CD4-positive, alpha-beta T cell (primary cell): ENCODE measurements around the gene ZNF492. TPM values are rescaled to one million over a fixed set of nuclear protein-coding genes. Genes with fewer than 3 reads are reported as not detected.
"Not testable (repeated sequence)": the region's sequence is repeated elsewhere in the genome, so short reads cannot be mapped to it uniquely, and the experiment has no call there.

Experiments used
- ATAC-seq: fragments of 200-7000 bp; cut with Tn5 transposase; one replicate; pipeline ENCODE4 v1.10.0; 2022; ENCODE audit warnings: mild to moderate bottlenecking; ENCODE audit not compliant: poor library complexity
- CTCF ChIA-PET: fragments of 350-600 bp; sonication (Branson Sonifier 250); formaldehyde crosslinking; loops from one replicate; lab custom pipeline; 2021; ENCODE audit warnings: antibody characterized with exemption, inconsistent platforms; lab: Charles Lee
- POLR2A ChIA-PET: fragments of 350-600 bp; sonication (Branson Sonifier 250); formaldehyde crosslinking; loops from one replicate; lab custom pipeline; 2021; ENCODE audit warnings: antibody characterized with exemption, inconsistent platforms; lab: Charles Lee
- DNase-seq, 14 experiments: peaks; one replicate each; pipeline ENCODE4 v3.0.0-alpha.2; 2013 to 2020; ENCODE audit warnings: mixed read lengths in 2 of 14
- H3K27ac ChIP-seq, 2 donors: one replicate each; pipeline versions ENCODE4 v1.5.1 to v1.7.0; 2013; ENCODE audit warnings: low read length in 2 of 2, low read depth in 1 of 2, mild to moderate bottlenecking in 1 of 2
- H3K27me3 ChIP-seq, 2 experiments: 1 replicate in 1 of 2; 2 replicates in 1 of 2; pipeline versions ENCODE4 v1.6.1 to v1.7.0; 2013; ENCODE audit warnings: low read length in 2 of 2, control low read depth in 1 of 2, mild to moderate bottlenecking in 1 of 2, moderate library complexity in 1 of 2; ENCODE audit not compliant: insufficient read depth in 2 of 2, control insufficient read depth in 1 of 2
- H3K36me3 ChIP-seq: one replicate; pipeline ENCODE4 v1.6.1; 2013; ENCODE audit warnings: low read length, control low read depth; ENCODE audit not compliant: insufficient read depth
- H3K4me1 ChIP-seq: one replicate; pipeline ENCODE4 v1.6.1; 2013; ENCODE audit warnings: low read length, control low read depth; ENCODE audit not compliant: insufficient read depth
- H3K4me3 ChIP-seq: one replicate; pipeline ENCODE4 v1.5.1; 2013; ENCODE audit warnings: mild to moderate bottlenecking, low read length, moderate library complexity
- H3K9me3 ChIP-seq, 2 experiments: 1 replicate in 1 of 2; 2 replicates in 1 of 2; pipeline versions ENCODE4 v1.6.1 to v1.7.0; 2013; ENCODE audit warnings: low read length in 2 of 2, mild to moderate bottlenecking in 2 of 2, control low read depth in 1 of 2, moderate library complexity in 1 of 2; ENCODE audit not compliant: control insufficient read depth in 1 of 2, insufficient read depth in 1 of 2
- H3K27ac Mint-ChIP-seq: one replicate; pipeline ENCODE4 v1.8.0; 2020; ENCODE audit warnings: mixed read lengths
- H3K27me3 Mint-ChIP-seq: one replicate; pipeline ENCODE4 v1.8.0; 2021; ENCODE audit warnings: mixed read lengths
- H3K36me3 Mint-ChIP-seq: one replicate; pipeline ENCODE4 v1.8.0; 2021; ENCODE audit warnings: low read depth, mixed read lengths
- H3K4me1 Mint-ChIP-seq: one replicate; pipeline ENCODE4 v1.8.0; 2021; ENCODE audit warnings: low read depth, mixed read lengths
- H3K4me3 Mint-ChIP-seq: one replicate; pipeline ENCODE4 v1.8.0; 2020; ENCODE audit warnings: mild to moderate bottlenecking, mixed read lengths
- H3K9me3 Mint-ChIP-seq: one replicate; pipeline ENCODE4 v1.8.0; 2020; ENCODE audit warnings: mixed read lengths
- intact Hi-C, 2 experiments: fragments of 100-400 bp; cut with DNase I in 1 of 2; cut with micrococcal nuclease in 1 of 2; formaldehyde crosslinking; loops; one replicate each; pipeline versions ENCODE4 v1.15.1 to v1.9.0; 2023 to 2025; cut with DNase I, micrococcal nuclease
- total RNA-seq, 174 experiments: library from RNA in 2 of 174; stranded (reverse) in 2 of 174; gene quantifications; one replicate each; pipeline ENCODE4 v1.2.3 and lab custom pipeline; 2021 to 2026
- TF ChIP-seq, protein P1 (sequence below): fragments of 200-600 bp; IDR thresholded peaks from one replicate; pipeline ENCODE4 v1.8.0; 2022; ENCODE audit warnings: antibody characterized with exemption, mild to moderate bottlenecking

Gene ZNF492
- total RNA-seq, 2 experiments from 2014 or later = 1.1 to 1.2 TPM

DNA sequence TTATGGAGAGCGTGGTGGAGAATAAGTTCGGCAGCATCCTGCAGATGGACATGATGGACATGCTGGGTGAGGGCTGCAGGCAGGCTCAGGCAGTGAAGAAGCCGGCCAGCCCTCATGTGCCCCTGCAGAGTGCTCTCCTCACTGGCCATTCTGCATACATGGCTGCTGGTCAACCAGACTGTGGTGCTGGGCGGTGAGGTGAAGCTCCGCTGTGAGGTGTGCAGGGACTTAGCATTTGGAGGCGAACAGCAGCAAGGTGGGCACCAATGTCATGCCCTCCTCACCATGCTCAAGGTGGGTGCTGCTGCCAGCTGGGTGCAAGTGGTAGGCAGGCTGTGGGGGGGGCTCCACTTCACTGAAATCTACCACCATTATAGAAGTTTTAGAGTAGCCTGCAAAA is 5.7 kb upstream of the ZNF492 start:
- Mint-ChIP-seq H3K36me3 (no peaks in the 10 kb centered on the region), H3K9me3 (no peaks in the 10 kb centered on the region), H3K27ac (no peak overlapping the region), H3K27me3 (peaks cover 3% of the 10 kb centered on the region), H3K4me3 (no peak overlapping the region), H3K4me1 (no peaks in the 10 kb centered on the region)
- TF ChIP-seq, protein P1, sequence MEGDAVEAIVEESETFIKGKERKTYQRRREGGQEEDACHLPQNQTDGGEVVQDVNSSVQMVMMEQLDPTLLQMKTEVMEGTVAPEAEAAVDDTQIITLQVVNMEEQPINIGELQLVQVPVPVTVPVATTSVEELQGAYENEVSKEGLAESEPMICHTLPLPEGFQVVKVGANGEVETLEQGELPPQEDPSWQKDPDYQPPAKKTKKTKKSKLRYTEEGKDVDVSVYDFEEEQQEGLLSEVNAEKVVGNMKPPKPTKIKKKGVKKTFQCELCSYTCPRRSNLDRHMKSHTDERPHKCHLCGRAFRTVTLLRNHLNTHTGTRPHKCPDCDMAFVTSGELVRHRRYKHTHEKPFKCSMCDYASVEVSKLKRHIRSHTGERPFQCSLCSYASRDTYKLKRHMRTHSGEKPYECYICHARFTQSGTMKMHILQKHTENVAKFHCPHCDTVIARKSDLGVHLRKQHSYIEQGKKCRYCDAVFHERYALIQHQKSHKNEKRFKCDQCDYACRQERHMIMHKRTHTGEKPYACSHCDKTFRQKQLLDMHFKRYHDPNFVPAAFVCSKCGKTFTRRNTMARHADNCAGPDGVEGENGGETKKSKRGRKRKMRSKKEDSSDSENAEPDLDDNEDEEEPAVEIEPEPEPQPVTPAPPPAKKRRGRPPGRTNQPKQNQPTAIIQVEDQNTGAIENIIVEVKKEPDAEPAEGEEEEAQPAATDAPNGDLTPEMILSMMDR = no peak
- DNase-seq = no peak
- ATAC-seq = no peak
- POLR2A ChIA-PET = no interaction called here
- Histone ChIP-seq H3K27ac (no peak overlapping the region), H3K9me3 (peaks cover 4 to 49% of the 10 kb centered on the region in 2 experiments), H3K4me1 (no peaks in the 10 kb centered on the region), H3K4me3 (no peak overlapping the region), H3K36me3 (no peaks in the 10 kb centered on the region), H3K27me3 (no peaks in the 10 kb centered on the region)
- intact Hi-C loops = no loop called here
- CTCF ChIA-PET = no interaction called here

DNA sequence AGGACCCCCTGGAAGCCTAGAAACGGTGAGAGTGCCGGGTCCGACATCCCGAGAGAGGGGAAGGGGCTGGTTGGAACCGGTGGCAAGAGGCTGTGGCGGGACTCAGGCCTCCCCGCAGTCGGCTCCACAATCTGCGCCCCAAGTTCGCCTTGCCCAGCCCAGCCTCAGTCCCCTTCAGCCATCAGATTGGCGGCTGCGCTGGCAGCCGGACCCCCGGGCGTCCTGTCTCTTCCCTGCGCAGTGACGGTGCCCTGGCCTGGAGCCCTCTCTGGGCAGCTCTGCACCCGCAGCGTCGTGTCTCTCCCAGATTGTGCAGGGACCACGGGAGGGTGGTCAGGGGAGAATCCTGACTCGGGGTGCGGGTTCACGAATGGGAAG is 315 bp downstream of the ZNF492 start:
- no peak for DNase-seq
- no peaks in the 10 kb centered on the region for H3K27me3 Mint-ChIP-seq
- H3K36me3 Mint-ChIP-seq = peaks cover 4% of the 10 kb centered on the region
- Histone ChIP-seq H3K9me3 (peaks cover 0 to 42% of the 10 kb centered on the region in 2 experiments), H3K27me3 (peaks cover 0 to 2% of the 10 kb centered on the region in 2 experiments), H3K27ac (no peak overlapping the region), H3K4me3 (peak overlapping the region; percentile 65), H3K4me1 (no peaks in the 10 kb centered on the region), H3K36me3 (no peaks in the 10 kb centered on the region)
- TF ChIP-seq, protein P1 = no peak
- H3K4me1 Mint-ChIP-seq = peaks cover 16% of the 10 kb centered on the region
- peak overlapping the region; percentile 96 for H3K4me3 Mint-ChIP-seq
- peak overlapping the region; percentile 83 for H3K27ac Mint-ChIP-seq
- H3K9me3 Mint-ChIP-seq = peaks cover 3% of the 10 kb centered on the region
- POLR2A ChIA-PET = interaction anchor here (1.0 to 1.6 kb wide), 8 partner anchors 640 to 1975 kb away, joined by 3 to 13 read pairs (median 6); partner anchors contain the start of genes ZNF43, ZNF66, ZNF681 and ZNF708
- CTCF ChIA-PET = no interaction called here
- ATAC-seq = peak; percentile 16
- intact Hi-C loops = loop anchor here in 1 of 2 experiments (5.0 to 10.0 kb wide), 7 partner anchors 580 to 1980 kb away; partner anchors contain the start of genes ZNF257, ZNF726 and ZNF91

DNA sequence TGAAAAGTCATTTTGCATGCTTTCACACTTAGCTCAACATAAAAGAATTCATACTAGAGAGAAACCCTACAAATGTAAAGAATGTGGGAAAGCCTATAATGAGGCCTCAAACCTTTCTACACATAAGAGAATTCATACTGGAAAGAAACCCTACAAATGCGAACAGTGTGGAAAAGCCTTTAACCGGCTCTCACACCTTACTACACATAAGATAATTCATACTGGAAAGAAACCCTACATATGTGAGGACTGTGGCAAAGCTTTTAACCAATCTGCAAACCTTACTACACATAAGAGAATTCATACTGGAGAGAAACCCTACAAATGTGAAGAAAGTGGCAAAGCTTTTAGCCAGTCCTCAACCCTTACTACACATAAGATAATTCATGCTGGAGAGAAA is 51.4 kb downstream of the ZNF492 start:
- H3K36me3 ChIP-seq, H3K36me3 Mint-ChIP-seq, H3K4me1 Mint-ChIP-seq, H3K4me3 ChIP-seq, H3K4me3 Mint-ChIP-seq, H3K27me3 ChIP-seq, CTCF ChIA-PET, H3K4me1 ChIP-seq, intact Hi-C loops, H3K27me3 Mint-ChIP-seq, H3K27ac Mint-ChIP-seq, ATAC-seq, H3K27ac ChIP-seq, POLR2A ChIA-PET, DNase-seq: not testable (repeated sequence)
- H3K9me3 Mint-ChIP-seq = peaks cover 10% of the 10 kb centered on the region
- peaks cover 28 to 39% of the 10 kb centered on the region in 2 experiments for H3K9me3 ChIP-seq

DNA sequence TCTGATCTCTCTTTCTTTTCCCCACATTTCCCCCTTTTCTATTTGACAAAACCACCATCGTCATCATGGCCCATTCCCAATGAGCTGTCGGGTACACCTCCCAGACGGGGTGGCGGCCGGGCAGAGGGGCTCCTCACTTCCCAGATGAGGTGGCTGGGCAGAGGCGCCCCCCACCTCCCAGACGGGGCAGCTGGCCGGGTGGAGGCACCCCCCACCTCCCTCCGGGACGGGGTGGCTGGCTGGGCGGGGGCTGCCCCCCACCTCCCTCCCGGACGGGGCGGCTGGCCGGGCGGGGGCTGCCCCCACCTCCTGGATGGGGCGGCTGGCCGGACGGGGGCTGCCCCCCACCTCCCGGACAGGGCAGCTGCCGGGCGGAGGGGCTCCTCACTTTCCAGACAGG is 68.5 kb downstream of the ZNF492 start:
- H3K27ac ChIP-seq, POLR2A ChIA-PET, H3K27me3 Mint-ChIP-seq, H3K36me3 Mint-ChIP-seq, H3K36me3 ChIP-seq, CTCF ChIA-PET, H3K4me3 Mint-ChIP-seq, H3K27ac Mint-ChIP-seq, H3K4me1 ChIP-seq, DNase-seq, H3K27me3 ChIP-seq, H3K4me3 ChIP-seq, ATAC-seq, intact Hi-C loops, H3K9me3 Mint-ChIP-seq, H3K4me1 Mint-ChIP-seq: not testable (repeated sequence)
- H3K9me3 ChIP-seq = peaks cover 10 to 41% of the 10 kb centered on the region in 2 experiments

DNA sequence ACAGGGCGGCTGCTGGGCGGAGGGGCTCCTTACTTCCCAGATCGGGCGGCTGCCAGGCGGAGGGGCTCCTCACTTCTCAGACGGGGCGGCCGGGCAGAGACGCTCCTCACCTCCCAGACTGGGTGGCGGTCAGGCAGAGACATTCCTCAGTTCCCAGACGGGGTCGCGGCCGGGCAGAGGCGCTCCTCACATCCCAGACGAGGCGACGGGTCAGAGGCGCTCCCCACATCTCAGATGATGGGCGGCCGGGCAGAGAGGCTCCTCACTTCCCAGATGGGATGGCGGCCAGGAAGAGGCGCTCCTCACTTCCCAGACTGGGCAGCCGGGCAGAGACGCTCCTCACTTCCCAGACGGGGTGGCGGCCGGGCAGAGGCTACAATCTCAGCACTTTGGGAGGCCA is 69.0 kb downstream of the ZNF492 start:
- H3K27me3 Mint-ChIP-seq, POLR2A ChIA-PET, H3K4me3 ChIP-seq, H3K4me3 Mint-ChIP-seq, ATAC-seq, H3K9me3 Mint-ChIP-seq, DNase-seq, H3K27ac ChIP-seq, H3K4me1 Mint-ChIP-seq, intact Hi-C loops, H3K36me3 Mint-ChIP-seq, CTCF ChIA-PET, H3K27ac Mint-ChIP-seq, H3K36me3 ChIP-seq, H3K27me3 ChIP-seq, H3K4me1 ChIP-seq: not testable (repeated sequence)
- peaks cover 8 to 44% of the 10 kb centered on the region in 2 experiments for H3K9me3 ChIP-seq
